UCSD-AML1 (cell line): ENCODE measurements around the gene SUN5.

Experiments
- DNase-seq: peaks from one replicate; lab custom pipeline; 2025; ENCODE audit not compliant: unreplicated experiment; lab: John Stamatoyannopoulos, UW

The SUN5 gene

GRCh38 chr20:32995802-32996201, 8.4 kb downstream of the SUN5 start:
- DNase-seq: no peak

- no peak for DNase-seq
Observed at GRCh38 chr20:32993496-32994050, 10.7 kb downstream of the SUN5 start.

- DNase-seq: no peak
Observed at GRCh38 chr20:32991792-32992641, 12.2 kb downstream of the SUN5 start.

- no peak for DNase-seq
Observed at GRCh38 chr20:32991383-32991782, 12.8 kb downstream of the SUN5 start.

- no peak for DNase-seq
Observed at GRCh38 chr20:32990426-32990825, 13.8 kb downstream of the SUN5 start.

GRCh38 chr20:32989507-32990283, 14.5 kb downstream of the SUN5 start:
- DNase-seq: no peak

GRCh38 chr20:32988008-32988407, 16.2 kb downstream of the SUN5 start:
- DNase-seq: no peak

GRCh38 chr20:32987044-32987825, 17.0 kb downstream of the SUN5 start:
- DNase-seq: no peak

- DNase-seq: no peak
Observed at GRCh38 chr20:32986331-32986966, 17.8 kb downstream of the SUN5 start.

- no peak for DNase-seq
Observed at GRCh38 chr20:32985596-32985995, 18.6 kb downstream of the SUN5 start.

- DNase-seq: no peak
Observed at GRCh38 chr20:32984631-32985354, 19.4 kb downstream of the SUN5 start.

- DNase-seq: no peak
Observed at GRCh38 chr20:32984196-32984595, 20.0 kb downstream of the SUN5 start.

GRCh38 chr20:32983459-32984112, 20.6 kb downstream of the SUN5 start:
- DNase-seq: no peak

GRCh38 chr20:32982617-32983458, 21.4 kb downstream of the SUN5 start:
- DNase-seq: no peak

GRCh38 chr20:32980990-32981389, 23.2 kb downstream of the SUN5 start:
- DNase-seq: no peak

- DNase-seq: no peak
Observed at GRCh38 chr20:32980131-32980941, 23.9 kb downstream of the SUN5 start.

GRCh38 chr20:32979201-32979998, 24.8 kb downstream of the SUN5 start:
- DNase-seq: no peak
